Measurements from ENCODE around the gene ACKR4. TPM values are rescaled to one million over a fixed set of nuclear protein-coding genes. Genes with fewer than 3 reads are reported as not detected.
"Not testable (repeated sequence)": the region's sequence is repeated elsewhere in the genome, so short reads cannot be mapped to it uniquely, and the experiment has no call there.

The ACKR4 gene
- total RNA-seq, result 4.2 TPM

DNA sequence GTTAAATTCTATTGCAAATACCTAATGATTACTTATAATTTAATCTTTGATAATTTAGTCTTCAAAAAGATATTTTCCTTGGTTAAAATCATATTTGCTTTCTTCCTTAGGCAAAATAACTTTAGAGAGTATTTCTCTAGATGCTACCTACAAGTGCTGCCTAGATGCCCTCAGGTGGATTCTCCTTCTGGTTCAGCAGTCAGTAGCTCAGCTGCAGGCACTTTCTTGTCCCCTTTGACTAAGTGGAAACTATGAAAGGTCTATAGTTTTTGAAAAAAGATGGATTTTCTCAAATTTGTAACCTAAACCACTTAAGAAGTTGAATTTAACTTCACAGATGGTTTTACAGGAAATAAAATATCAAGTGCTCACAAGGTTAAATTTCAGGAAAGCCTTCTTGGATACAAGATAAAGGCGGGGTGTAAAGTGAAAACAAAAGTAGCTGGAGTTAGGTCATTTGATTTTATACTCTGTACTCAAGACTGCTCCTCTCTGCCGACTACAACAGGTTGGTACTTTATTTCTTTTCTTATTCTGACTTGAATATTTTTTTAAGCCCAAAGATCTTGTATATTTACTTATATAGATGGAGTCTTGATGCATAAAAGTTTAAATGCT lies at the start of gene ACKR4:
Gene ACKR4, plus strand, starts transcription at position 455 of the 618 bp plus-strand sequence. CDS start 3,128 bp downstream, outside the sequence.
- DNase-seq (ENCODE audit: low spot score), result no peak

GRCh38 chr3:132549169-132549568 lies 47.9 kb upstream of the ACKR4 start:
- DNase-seq (ENCODE audit: low spot score), result no peak

DNA sequence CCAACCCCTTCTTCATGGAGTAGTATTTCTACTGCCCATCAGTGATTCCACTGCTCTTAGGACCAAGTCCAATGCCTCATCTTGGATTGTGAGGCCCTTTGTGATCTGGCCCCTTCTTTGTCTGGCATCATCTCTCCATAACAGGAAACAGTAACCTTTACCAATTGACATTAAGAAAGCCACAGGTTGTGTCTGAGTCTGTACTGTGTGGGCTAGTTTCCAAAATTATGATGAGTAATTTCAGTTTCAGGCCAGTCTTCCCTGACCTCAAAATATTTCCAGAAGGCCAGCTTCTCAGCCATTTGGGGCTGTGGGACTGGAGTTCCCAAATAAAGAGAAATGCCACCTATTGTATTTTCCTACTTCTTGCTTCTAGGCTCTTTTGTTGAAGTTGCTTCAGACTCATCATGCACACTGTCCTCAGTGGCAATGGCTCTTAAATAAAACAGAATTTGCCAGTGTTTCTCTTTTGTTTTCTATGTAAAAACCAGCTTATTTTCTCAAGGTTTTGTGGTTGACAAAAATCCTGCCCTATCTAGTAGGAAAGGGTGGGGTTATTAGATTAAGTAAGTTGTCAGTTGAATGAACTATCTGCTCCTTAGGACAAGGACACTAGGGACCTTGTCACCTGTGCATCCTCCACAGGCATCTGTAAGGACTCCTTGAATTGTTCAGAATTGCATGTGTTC lies 47.0 kb upstream of the ACKR4 start:
- no peak for DNase-seq (ENCODE audit: low spot score)

DNA sequence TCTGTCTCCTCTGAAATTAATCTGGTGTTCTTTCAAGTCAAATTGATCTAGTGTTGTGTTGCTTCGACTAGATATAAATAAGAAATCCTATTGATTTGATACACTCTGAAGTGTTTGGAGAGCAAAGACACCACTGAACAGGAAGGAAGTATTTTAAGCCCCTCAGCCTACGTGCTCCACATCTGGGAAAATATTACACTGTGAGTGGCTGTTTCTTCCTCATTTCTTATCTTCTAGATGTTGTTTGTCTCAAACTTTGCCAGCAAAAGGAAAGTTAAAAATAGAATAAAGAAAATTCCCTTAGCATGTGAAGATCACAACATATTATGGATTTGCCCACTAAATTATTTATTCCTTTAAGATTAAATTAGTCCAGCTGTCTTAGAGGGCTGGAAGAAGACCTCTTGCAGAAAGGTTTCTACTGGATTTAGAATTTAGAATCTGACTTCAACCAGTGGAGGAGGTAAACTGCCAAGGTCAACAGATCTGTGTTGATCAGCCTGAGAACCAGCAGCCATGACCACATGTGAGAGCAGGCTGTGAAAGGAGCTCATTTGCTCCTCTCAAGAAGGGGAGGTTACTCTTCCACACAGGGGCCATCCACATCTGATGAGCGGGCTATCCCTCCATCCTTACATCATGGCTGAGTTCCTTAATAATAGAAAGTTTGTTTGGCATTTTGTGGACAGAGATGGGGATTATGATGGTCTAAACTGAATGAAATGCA lies 46.3 kb upstream of the ACKR4 start:
- DNase-seq (ENCODE audit: low spot score), result no peak

GRCh38 chr3:132553826-132554225 lies 43.2 kb upstream of the ACKR4 start:
- no peak for DNase-seq (ENCODE audit: low spot score)

DNA sequence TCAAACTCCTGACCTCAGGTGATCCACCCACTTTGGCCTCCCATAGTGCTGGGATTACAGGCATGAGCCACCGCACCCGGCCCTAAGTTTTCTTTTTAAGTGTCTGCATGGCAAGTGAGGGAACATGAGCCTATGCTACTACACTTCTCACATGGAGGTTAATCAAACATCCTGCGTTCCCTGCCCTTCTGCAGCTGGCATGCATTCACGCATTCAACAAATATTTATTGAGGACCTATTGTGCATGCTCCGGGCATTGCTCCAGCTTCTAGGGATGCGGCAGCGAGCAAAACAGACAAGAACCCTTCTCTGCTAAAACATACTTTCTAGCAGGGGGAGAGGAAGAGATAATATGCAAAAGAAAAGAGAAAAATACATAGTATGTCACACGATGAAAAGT lies 42.6 kb upstream of the ACKR4 start:
- no peak for DNase-seq (ENCODE audit: low spot score)

DNA sequence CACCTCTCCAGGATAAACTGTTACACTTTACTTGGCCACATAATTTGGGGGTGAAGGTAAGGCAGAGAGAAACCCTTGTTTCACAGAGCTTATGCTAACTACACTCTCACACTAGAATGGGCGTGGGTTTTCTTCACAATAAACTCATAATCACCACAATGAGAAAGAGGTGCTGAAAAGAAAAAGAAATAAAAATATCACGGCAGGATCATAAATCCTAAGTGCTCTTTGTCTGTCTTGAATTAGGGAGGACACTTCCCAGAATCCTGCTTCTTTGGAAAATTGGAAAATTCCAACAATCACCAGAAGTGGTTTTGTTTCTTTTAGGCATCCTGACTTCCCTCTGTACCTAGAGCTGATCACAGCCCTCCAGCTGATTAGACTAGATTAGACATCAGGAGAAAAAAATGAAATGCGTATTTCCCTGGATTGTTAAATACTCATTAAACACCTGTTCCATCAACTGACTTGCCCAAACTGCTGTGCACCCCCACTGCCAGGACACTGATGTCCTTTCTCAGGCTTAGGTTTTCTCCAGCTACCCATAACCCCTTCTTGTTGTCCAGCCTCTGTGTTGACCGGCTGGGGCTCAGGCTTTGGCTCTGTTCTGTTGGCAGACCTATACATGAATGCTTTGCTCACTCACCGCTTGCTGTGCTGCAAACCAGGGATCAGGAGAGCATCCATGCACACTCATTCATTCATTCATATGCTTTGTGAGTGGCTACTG lies 41.6 kb upstream of the ACKR4 start:
- no peak for DNase-seq (ENCODE audit: low spot score)

GRCh38 chr3:132556036-132556386 lies 41.1 kb upstream of the ACKR4 start:
- DNase-seq (ENCODE audit: low spot score), result not testable (repeated sequence)

DNA sequence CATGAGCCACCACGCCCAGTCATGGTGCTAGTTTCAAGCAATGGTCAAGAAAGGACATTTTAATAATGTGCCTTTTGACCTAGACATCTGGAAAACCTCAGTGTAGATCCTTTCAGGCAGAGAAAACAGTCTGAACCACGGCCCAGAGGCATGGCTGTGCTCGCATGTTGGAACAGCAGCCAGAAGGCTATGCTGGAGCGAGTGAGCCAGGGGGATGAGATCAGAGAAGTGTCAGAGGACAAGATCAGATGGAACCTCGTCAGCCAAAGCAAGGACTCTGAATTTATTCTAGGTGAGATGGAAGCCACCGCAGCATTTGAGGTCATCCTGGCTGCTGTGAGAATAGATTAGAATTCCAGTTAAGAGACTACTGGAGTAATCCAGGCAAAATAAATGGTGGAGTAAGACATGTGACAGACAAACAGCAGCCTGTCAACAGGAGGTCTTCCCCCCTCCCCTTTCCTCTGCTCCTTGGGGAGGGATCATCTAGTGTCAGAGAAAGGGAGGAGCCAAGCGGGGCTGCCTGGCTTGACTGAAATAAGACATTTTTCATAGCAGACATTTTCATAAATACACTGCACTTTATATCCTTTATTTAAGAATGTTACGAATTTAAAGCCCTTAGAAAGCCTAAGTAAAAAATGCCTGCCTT lies 40.4 kb upstream of the ACKR4 start:
- DNase-seq (ENCODE audit: low spot score), result peak; percentile 44

DNA sequence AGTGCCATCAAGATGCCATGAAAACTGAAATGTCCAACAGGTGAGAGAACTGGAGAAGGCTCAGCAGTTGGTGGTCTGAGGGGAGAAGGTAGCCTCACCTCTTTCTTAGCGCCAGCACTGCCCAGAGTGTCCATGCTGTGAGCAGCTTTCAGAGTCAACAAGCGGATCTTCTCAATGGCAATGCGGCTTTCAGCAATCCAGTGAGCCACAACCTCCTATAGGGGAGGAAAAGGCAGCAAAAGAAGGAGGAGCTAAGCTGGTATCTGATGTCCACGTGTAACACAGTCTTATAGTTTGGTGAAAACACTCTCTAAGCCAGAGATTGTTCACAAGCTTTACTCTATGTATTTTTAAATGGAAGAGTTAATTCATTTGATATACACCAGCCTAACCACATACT lies 36.1 kb upstream of the ACKR4 start:
- no peak for DNase-seq (ENCODE audit: low spot score)

GRCh38 chr3:132563420-132564069 lies 33.5 kb upstream of the ACKR4 start:
- no peak for DNase-seq (ENCODE audit: low spot score)

GRCh38 chr3:132564070-132564465 lies 33.0 kb upstream of the ACKR4 start:
- no peak for DNase-seq (ENCODE audit: low spot score)

DNA sequence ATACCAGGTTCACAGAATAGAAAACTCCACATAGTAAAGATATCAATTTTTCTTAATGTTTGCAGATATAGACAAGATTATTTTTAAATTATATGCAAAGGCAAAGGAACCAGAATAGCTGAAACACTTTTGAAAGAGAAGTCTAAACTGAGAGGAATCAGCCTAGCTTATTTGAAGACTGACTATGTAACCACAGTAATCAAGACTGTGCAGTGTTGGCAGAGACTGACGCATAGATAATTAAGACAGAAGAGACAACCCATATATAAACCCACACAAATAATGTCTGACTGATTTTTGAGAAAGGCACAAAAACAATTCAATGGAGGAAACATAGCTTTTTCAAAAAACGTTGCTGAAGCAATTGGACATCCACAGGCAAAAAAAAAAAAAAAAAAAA lies 28.6 kb upstream of the ACKR4 start:
- no peak for DNase-seq (ENCODE audit: low spot score)

DNA sequence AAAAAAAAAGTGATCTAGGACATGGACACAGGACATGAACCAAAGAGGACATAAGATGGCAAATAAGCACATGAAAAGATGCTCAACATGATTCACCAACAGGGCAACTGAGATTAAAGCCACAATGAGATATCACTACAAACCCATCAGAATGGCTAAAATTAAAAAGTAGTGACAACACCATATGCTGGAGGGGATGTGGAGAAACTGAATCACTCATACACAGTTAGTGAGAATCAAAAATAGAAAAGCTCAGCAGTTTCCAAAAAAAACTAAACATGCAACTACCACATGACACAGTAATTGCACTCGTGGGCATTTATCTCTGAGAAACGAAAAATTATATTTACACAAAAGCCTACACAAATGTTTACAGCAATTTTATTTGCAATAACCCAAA lies 27.9 kb upstream of the ACKR4 start:
- DNase-seq (ENCODE audit: low spot score), result no peak

DNA sequence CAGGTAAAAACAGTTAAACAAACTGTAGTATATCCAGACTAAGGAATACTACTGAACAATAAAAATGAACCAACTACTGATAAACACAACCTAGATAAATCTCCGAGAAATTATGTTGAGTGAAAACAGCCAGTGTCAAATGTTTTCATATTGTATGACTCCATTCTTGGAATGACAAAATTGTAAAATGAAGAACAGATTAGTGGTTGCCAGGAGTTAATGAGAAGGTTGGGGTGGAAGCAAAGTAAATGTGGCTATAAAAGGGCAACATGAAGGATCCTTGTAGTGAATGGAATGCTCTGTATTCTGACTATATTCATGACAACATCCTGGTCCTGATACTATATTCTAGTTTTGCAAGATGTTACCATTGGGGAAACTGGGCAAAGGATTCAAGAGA lies 27.5 kb upstream of the ACKR4 start:
- no peak for DNase-seq (ENCODE audit: low spot score)

- no peak for DNase-seq (ENCODE audit: low spot score)
Measured at GRCh38 chr3:132570016-132570415, 27.1 kb upstream of the ACKR4 start.

- no peak for DNase-seq (ENCODE audit: low spot score)
Measured at GRCh38 chr3:132573797-132574211, 23.3 kb upstream of the ACKR4 start.

DNA sequence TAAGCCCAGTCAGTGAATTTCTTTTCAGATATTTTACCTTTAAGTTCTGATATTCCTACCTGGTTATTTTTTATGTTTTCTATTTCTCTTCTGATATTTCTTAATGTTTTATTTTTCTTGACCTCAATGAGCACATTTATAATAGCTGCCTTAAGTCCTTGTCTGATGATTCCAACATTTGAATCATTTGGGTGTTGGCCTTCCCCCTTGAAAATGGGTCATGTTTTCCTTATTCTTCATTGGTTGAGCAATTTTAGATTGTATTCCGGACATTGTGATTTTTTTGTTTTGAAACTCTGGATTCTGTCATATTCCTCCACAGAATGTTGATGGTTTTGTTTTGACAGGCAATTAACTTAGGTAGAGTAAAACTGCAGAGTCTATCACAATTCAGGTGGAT lies 9.7 kb upstream of the ACKR4 start:
- DNase-seq (ENCODE audit: low spot score), result no peak

- no peak for DNase-seq (ENCODE audit: low spot score)
Measured at GRCh38 chr3:132592216-132592615, 4.9 kb upstream of the ACKR4 start.

- DNase-seq (ENCODE audit: low spot score), result no peak
Measured at GRCh38 chr3:132593241-132593946, 3.7 kb upstream of the ACKR4 start.

DNA sequence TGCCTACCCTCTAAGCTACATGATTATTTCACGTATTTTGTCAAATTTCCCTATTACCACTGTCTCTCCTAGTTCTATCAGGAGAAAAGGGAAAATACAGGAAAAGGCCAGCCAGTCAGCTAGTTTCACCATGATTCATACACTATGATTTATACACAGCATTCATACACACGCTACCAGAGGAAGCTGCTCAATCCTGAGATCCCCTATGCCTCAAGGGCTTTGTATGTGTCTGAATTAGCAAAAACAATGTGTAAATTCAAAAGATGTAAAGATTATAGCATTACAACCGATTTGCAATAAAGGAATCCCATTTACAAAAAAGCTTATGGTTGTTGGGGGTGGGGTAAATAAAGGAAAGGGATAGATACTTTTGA lies 3.1 kb upstream of the ACKR4 start:
- DNase-seq (ENCODE audit: low spot score), result no peak
